ENCODE measurements around the gene ABHD2.

ABHD2 gene

GRCh38 chr15:89167267-89168176 is 79.3 kb downstream of the ABHD2 start:
- no peak overlapping the region for H3K27ac ChIP-seq (ENCODE audit: low read length)
- peaks cover 11% of the 10 kb centered on the region for H3K4me1 ChIP-seq (ENCODE audit: control insufficient read depth, low read depth, low read length)
- no peak overlapping the region for H3K4me3 ChIP-seq (ENCODE audit: low read length)
- no peaks in the 10 kb centered on the region for H3K9me3 ChIP-seq (ENCODE audit: control insufficient read depth, low read depth, low read length)
- H3K36me3 ChIP-seq (ENCODE audit: control insufficient read depth, low read depth, low read length) = no peaks in the 10 kb centered on the region
- no peak overlapping the region for H3K9ac ChIP-seq (ENCODE audit: low read length)
- no peaks in the 10 kb centered on the region for H3K27me3 ChIP-seq (ENCODE audit: control insufficient read depth, insufficient read depth, low read length)

GRCh38 chr15:89168316-89168833 is 80.1 kb downstream of the ABHD2 start:
- Histone ChIP-seq H3K4me1 (ENCODE audit: control insufficient read depth, low read depth, low read length) (peaks cover 11% of the 10 kb centered on the region), H3K9ac (ENCODE audit: low read length) (no peak overlapping the region), H3K4me3 (ENCODE audit: low read length) (no peak overlapping the region), H3K9me3 (ENCODE audit: control insufficient read depth, low read depth, low read length) (no peaks in the 10 kb centered on the region), H3K27ac (ENCODE audit: low read length) (no peak overlapping the region), H3K36me3 (ENCODE audit: control insufficient read depth, low read depth, low read length) (no peaks in the 10 kb centered on the region), H3K27me3 (ENCODE audit: control insufficient read depth, insufficient read depth, low read length) (no peaks in the 10 kb centered on the region)

GRCh38 chr15:89170364-89170763 is 82.1 kb downstream of the ABHD2 start:
- Histone ChIP-seq H3K36me3 (ENCODE audit: control insufficient read depth, low read depth, low read length) (no peaks in the 10 kb centered on the region), H3K27me3 (ENCODE audit: control insufficient read depth, insufficient read depth, low read length) (no peaks in the 10 kb centered on the region), H3K9me3 (ENCODE audit: control insufficient read depth, low read depth, low read length) (no peaks in the 10 kb centered on the region), H3K4me1 (ENCODE audit: control insufficient read depth, low read depth, low read length) (peaks cover 11% of the 10 kb centered on the region), H3K4me3 (ENCODE audit: low read length) (no peak overlapping the region), H3K9ac (ENCODE audit: low read length) (no peak overlapping the region), H3K27ac (ENCODE audit: low read length) (no peak overlapping the region)

GRCh38 chr15:89171136-89172072 is 83.1 kb downstream of the ABHD2 start:
- no peak overlapping the region for H3K9ac ChIP-seq (ENCODE audit: low read length)
- H3K4me3 ChIP-seq (ENCODE audit: low read length) = no peak overlapping the region
- peaks cover under 1% of the 10 kb centered on the region for H3K4me1 ChIP-seq (ENCODE audit: control insufficient read depth, low read depth, low read length)
- H3K9me3 ChIP-seq (ENCODE audit: control insufficient read depth, low read depth, low read length) = no peaks in the 10 kb centered on the region
- H3K27ac ChIP-seq (ENCODE audit: low read length) = no peak overlapping the region
- no peaks in the 10 kb centered on the region for H3K36me3 ChIP-seq (ENCODE audit: control insufficient read depth, low read depth, low read length)
- H3K27me3 ChIP-seq (ENCODE audit: control insufficient read depth, insufficient read depth, low read length) = no peaks in the 10 kb centered on the region

- Histone ChIP-seq H3K4me3 (ENCODE audit: low read length) (no peak overlapping the region), H3K9me3 (ENCODE audit: control insufficient read depth, low read depth, low read length) (no peaks in the 10 kb centered on the region), H3K27ac (ENCODE audit: low read length) (no peak overlapping the region), H3K27me3 (ENCODE audit: control insufficient read depth, insufficient read depth, low read length) (no peaks in the 10 kb centered on the region), H3K4me1 (ENCODE audit: control insufficient read depth, low read depth, low read length) (no peaks in the 10 kb centered on the region), H3K36me3 (ENCODE audit: control insufficient read depth, low read depth, low read length) (no peaks in the 10 kb centered on the region), H3K9ac (ENCODE audit: low read length) (no peak overlapping the region)
Measured at GRCh38 chr15:89172921-89173320, 84.7 kb downstream of the ABHD2 start.

GRCh38 chr15:89174476-89174875 is 86.2 kb downstream of the ABHD2 start:
- Histone ChIP-seq H3K27me3 (ENCODE audit: control insufficient read depth, insufficient read depth, low read length) (no peaks in the 10 kb centered on the region), H3K4me3 (ENCODE audit: low read length) (no peak overlapping the region), H3K4me1 (ENCODE audit: control insufficient read depth, low read depth, low read length) (no peaks in the 10 kb centered on the region), H3K36me3 (ENCODE audit: control insufficient read depth, low read depth, low read length) (no peaks in the 10 kb centered on the region), H3K27ac (ENCODE audit: low read length) (no peak overlapping the region), H3K9me3 (ENCODE audit: control insufficient read depth, low read depth, low read length) (no peaks in the 10 kb centered on the region), H3K9ac (ENCODE audit: low read length) (no peak overlapping the region)

GRCh38 chr15:89175617-89176191 is 87.4 kb downstream of the ABHD2 start:
- Histone ChIP-seq H3K36me3 (ENCODE audit: control insufficient read depth, low read depth, low read length) (no peaks in the 10 kb centered on the region), H3K9me3 (ENCODE audit: control insufficient read depth, low read depth, low read length) (no peaks in the 10 kb centered on the region), H3K4me3 (ENCODE audit: low read length) (no peak overlapping the region), H3K27me3 (ENCODE audit: control insufficient read depth, insufficient read depth, low read length) (no peaks in the 10 kb centered on the region), H3K9ac (ENCODE audit: low read length) (no peak overlapping the region), H3K27ac (ENCODE audit: low read length) (no peak overlapping the region), H3K4me1 (ENCODE audit: control insufficient read depth, low read depth, low read length) (no peaks in the 10 kb centered on the region)

- H3K9ac ChIP-seq (ENCODE audit: low read length) = no peak overlapping the region
- no peaks in the 10 kb centered on the region for H3K27me3 ChIP-seq (ENCODE audit: control insufficient read depth, insufficient read depth, low read length)
- H3K36me3 ChIP-seq (ENCODE audit: control insufficient read depth, low read depth, low read length) = no peaks in the 10 kb centered on the region
- H3K9me3 ChIP-seq (ENCODE audit: control insufficient read depth, low read depth, low read length) = no peaks in the 10 kb centered on the region
- H3K4me1 ChIP-seq (ENCODE audit: control insufficient read depth, low read depth, low read length) = no peaks in the 10 kb centered on the region
- H3K27ac ChIP-seq (ENCODE audit: low read length) = no peak overlapping the region
- no peak overlapping the region for H3K4me3 ChIP-seq (ENCODE audit: low read length)
Measured at GRCh38 chr15:89177116-89177515, 88.9 kb downstream of the ABHD2 start.

- no peaks in the 10 kb centered on the region for H3K36me3 ChIP-seq (ENCODE audit: control insufficient read depth, low read depth, low read length)
- no peak overlapping the region for H3K27ac ChIP-seq (ENCODE audit: low read length)
- no peak overlapping the region for H3K9ac ChIP-seq (ENCODE audit: low read length)
- no peaks in the 10 kb centered on the region for H3K27me3 ChIP-seq (ENCODE audit: control insufficient read depth, insufficient read depth, low read length)
- H3K4me3 ChIP-seq (ENCODE audit: low read length) = no peak overlapping the region
- no peaks in the 10 kb centered on the region for H3K4me1 ChIP-seq (ENCODE audit: control insufficient read depth, low read depth, low read length)
- H3K9me3 ChIP-seq (ENCODE audit: control insufficient read depth, low read depth, low read length) = no peaks in the 10 kb centered on the region
Measured at GRCh38 chr15:89177633-89178306, 89.5 kb downstream of the ABHD2 start.

GRCh38 chr15:89178307-89178977 is 90.2 kb downstream of the ABHD2 start:
- H3K4me3 ChIP-seq (ENCODE audit: low read length) = no peak overlapping the region
- no peaks in the 10 kb centered on the region for H3K36me3 ChIP-seq (ENCODE audit: control insufficient read depth, low read depth, low read length)
- no peaks in the 10 kb centered on the region for H3K9me3 ChIP-seq (ENCODE audit: control insufficient read depth, low read depth, low read length)
- H3K9ac ChIP-seq (ENCODE audit: low read length) = no peak overlapping the region
- no peaks in the 10 kb centered on the region for H3K27me3 ChIP-seq (ENCODE audit: control insufficient read depth, insufficient read depth, low read length)
- H3K4me1 ChIP-seq (ENCODE audit: control insufficient read depth, low read depth, low read length) = no peaks in the 10 kb centered on the region
- H3K27ac ChIP-seq (ENCODE audit: low read length) = no peak overlapping the region

Data from iPS-18a (cell line).